Measurements from ENCODE around the gene CCDC7.
"Not testable (repeated sequence)": the region's sequence is repeated elsewhere in the genome, so short reads cannot be mapped to it uniquely, and the experiment has no call there.

The CCDC7 gene

DNA sequence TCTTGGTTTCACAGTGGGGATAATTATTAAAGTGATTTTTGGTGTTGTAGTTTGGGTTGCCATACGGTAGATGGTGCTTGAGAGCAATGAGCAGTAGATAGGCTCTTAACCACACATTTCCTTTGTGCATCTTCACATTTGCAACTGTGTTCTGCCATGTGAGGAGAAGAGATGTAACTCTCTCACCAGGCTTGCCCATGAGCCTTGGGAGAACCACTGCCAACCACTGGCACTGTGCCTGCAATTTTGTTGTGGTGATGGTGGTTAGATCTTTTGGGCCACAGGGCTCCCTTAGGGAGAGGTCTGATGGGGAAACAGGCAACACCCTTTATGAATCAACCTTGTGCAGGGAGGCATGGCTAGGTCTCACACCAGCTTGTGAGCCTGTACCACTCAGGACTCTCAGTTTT, 204.3 kb downstream of the CCDC7 start:
- TF ChIP-seq CTCF (IDR thresholded peaks at IDR 0.05; ENCODE audit: unreplicated experiment in 3 of 3) = no peak
- Mint-ChIP-seq H3K4me3 (no peak overlapping the region), H3K9me3 (peaks cover 59% of the 10 kb centered on the region), H3K4me1 (no peaks in the 10 kb centered on the region), H3K27ac (no peak overlapping the region), H3K36me3 (ENCODE audit: low read depth) (no peaks in the 10 kb centered on the region), H3K27me3 (ENCODE audit: low read depth) (no peaks in the 10 kb centered on the region)

DNA sequence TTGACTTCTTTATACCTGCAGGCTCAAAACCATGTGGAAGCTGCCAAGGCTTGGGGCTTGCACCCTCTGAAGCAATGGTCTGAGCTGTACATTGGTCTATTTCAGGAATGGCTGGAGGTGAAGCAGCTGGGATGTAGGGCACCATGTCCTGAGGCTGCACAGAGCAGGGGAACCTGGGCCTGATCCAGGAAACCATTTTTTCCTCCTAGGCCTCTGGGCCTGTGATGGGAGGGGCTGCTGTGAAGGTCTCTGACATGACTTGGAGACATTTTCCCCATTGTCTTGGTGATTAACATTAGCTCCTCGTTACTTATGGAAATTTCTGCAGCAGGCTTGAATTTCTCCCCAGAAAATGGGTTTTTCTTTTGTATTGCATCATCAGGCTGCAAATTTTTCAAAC, 211.5 kb downstream of the CCDC7 start:
- H3K27me3 Mint-ChIP-seq (ENCODE audit: low read depth); H3K27ac Mint-ChIP-seq; H3K4me3 Mint-ChIP-seq; H3K4me1 Mint-ChIP-seq: not testable (repeated sequence)
- peaks cover 11% of the 10 kb centered on the region for H3K36me3 Mint-ChIP-seq (ENCODE audit: low read depth)
- H3K9me3 Mint-ChIP-seq = peaks cover 57% of the 10 kb centered on the region

DNA sequence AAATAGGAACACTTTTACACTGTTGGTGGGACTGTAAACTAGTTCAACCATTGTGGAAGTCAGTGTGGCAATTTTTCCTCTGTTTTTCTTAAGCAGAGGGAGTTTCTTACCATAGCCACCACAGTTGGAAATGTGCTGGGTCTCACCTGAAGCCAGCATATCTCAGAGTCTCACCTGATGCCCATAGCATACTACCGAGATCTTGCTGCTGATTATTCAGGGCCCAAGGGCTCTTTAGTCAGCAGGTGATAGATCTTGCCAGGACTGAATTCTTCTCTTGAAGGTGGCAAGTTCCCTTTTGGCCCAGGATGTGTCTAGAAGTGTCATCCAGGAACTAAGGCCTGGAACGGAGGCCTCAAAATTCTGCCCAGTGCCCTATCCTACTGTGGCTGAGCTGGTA, 215.4 kb downstream of the CCDC7 start:
- Mint-ChIP-seq H3K36me3 (ENCODE audit: low read depth) (peaks cover 8% of the 10 kb centered on the region), H3K4me1 (no peaks in the 10 kb centered on the region), H3K9me3 (peaks cover 30% of the 10 kb centered on the region), H3K27ac (no peak overlapping the region), H3K27me3 (ENCODE audit: low read depth) (no peaks in the 10 kb centered on the region), H3K4me3 (no peak overlapping the region)
- no peak for TF ChIP-seq CTCF (IDR thresholded peaks at IDR 0.05; ENCODE audit: unreplicated experiment in 3 of 3)

DNA sequence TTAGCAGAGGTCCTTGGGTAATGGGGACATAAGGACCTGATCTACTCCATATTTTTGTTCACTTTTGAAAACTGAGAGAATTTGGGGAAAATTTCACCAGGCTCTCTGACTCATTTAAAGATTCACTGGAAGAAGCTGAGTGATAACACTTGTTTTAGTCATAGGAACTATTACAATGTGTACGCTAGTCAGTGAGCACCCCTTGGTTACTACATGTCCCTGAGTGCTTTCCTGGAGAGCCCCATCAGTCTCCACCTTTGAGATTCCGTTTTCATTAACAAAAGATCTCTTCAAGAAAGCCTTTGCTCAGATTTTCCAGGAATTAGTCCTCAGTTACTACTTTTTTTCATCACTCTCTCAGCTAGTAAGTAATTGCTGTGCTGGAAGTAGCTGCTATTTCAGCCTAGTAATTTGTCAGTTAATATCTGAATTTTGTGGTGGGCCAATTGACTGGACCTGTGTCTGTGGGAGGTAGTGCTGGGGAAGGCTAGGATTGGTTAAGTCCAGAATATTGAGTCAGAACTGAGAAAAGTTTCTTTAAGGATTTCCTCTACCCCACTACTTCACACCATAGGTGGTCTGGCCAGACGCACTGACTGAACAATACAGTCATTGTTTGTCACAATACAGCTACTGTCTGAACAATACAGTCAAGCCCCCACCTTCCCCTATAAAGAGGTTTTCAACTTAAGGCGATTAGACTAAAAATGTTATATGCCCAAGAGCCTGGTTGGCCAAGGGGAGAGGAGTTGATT, 235.0 kb downstream of the CCDC7 start:
- H3K36me3 Mint-ChIP-seq (ENCODE audit: low read depth) = peaks cover 9% of the 10 kb centered on the region
- H3K27ac Mint-ChIP-seq = no peak overlapping the region
- no peaks in the 10 kb centered on the region for H3K27me3 Mint-ChIP-seq (ENCODE audit: low read depth)
- no peaks in the 10 kb centered on the region for H3K4me1 Mint-ChIP-seq
- TF ChIP-seq CTCF (IDR thresholded peaks at IDR 0.05; ENCODE audit: unreplicated experiment in 3 of 3) = no peak
- H3K9me3 Mint-ChIP-seq = peaks cover 27% of the 10 kb centered on the region
- no peak overlapping the region for H3K4me3 Mint-ChIP-seq

DNA sequence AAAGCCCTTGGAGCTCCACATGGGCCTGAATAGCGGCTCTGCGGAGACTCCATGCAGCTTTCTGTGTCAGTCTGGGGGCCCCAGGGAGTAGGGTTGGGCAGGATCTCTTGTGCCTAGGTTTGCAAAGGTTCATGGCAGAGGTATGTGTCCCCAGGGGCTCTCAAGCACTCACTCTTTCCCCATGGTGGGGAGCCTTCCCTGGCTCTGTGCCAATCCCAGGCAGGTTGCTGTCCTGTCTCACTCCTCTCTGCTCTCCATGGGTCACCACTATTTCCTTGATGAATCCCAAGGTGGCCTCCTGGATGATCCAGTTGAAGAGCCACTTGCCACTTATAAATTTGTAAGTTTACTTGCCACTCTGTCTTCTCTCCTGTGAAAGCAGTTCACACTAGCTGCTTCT, 238.4 kb downstream of the CCDC7 start:
- Mint-ChIP-seq H3K27me3 (ENCODE audit: low read depth) (no peaks in the 10 kb centered on the region), H3K4me1 (no peaks in the 10 kb centered on the region), H3K27ac (no peak overlapping the region), H3K4me3 (no peak overlapping the region), H3K9me3 (peaks cover 15% of the 10 kb centered on the region), H3K36me3 (ENCODE audit: low read depth) (no peaks in the 10 kb centered on the region)
- no peak for TF ChIP-seq CTCF (IDR thresholded peaks at IDR 0.05; ENCODE audit: unreplicated experiment in 3 of 3)

- Mint-ChIP-seq H3K4me1 (no peaks in the 10 kb centered on the region), H3K9me3 (peaks cover 15% of the 10 kb centered on the region), H3K36me3 (ENCODE audit: low read depth) (no peaks in the 10 kb centered on the region), H3K27me3 (ENCODE audit: low read depth) (no peaks in the 10 kb centered on the region), H3K27ac (no peak overlapping the region), H3K4me3 (no peak overlapping the region)
- no peak for TF ChIP-seq CTCF (IDR thresholded peaks at IDR 0.05; ENCODE audit: unreplicated experiment in 3 of 3)
Observed at GRCh38 chr10:32687116-32687515, 241.2 kb downstream of the CCDC7 start.
